ENCODE measurements around the gene TMEM80. TPM values are rescaled to one million over a fixed set of nuclear protein-coding genes. Genes with fewer than 3 reads are reported as not detected.

The TMEM80 gene
- total and polyA plus RNA-seq, 10 of the 15 experiments (the other 5 are each of a cell fraction or from before 2014, with no cell fraction given) = 6.7 to 30.9 (median 20.7) TPM

DNA sequence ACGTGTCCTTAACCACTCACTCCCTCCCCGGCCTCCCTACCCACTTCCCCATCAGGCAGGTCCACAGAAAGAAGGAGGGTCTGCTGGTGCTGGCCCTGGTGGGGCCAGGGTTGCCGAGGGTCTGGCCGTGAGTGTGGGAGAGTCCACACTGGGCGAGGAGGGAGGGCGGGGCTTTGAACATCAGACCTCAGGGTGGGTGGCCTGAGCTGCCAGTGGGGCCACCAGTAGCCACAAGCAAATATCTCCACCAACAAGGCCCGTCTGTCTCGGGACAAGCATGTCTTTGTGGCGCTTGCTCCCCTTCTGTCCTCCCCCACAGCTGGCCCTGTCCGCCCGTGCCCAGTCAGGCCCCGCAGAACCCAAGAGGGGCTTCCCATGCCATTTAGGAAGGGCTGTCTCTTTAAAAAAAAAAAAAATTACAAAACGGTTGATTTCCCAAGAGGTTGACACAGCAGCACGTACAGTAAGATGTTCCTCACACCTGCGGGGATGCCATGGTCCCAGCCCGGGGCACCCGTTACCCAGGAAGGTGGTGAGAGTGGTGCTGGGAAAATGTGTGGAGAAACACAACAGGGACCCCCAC is 34.0 kb downstream of the TMEM80 start (continued):
- TF ChIP-seq, protein P1, sequence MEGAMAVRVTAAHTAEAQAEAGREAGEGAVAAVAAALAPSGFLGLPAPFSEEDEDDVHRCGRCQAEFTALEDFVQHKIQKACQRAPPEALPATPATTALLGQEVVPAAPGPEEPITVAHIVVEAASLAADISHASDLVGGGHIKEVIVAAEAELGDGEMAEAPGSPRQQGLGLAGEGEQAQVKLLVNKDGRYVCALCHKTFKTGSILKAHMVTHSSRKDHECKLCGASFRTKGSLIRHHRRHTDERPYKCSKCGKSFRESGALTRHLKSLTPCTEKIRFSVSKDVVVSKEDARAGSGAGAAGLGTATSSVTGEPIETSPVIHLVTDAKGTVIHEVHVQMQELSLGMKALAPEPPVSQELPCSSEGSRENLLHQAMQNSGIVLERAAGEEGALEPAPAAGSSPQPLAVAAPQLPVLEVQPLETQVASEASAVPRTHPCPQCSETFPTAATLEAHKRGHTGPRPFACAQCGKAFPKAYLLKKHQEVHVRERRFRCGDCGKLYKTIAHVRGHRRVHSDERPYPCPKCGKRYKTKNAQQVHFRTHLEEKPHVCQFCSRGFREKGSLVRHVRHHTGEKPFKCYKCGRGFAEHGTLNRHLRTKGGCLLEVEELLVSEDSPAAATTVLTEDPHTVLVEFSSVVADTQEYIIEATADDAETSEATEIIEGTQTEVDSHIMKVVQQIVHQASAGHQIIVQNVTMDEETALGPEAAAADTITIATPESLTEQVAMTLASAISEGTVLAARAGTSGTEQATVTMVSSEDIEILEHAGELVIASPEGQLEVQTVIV (IDR thresholded peaks at IDR 0.05; ENCODE audit: borderline replicate concordance, partially characterized antibody) = no peak
- TF ChIP-seq IKZF1 (conservative IDR thresholded peaks at IDR 0.05) = no peak
- TF ChIP-seq, protein P2, sequence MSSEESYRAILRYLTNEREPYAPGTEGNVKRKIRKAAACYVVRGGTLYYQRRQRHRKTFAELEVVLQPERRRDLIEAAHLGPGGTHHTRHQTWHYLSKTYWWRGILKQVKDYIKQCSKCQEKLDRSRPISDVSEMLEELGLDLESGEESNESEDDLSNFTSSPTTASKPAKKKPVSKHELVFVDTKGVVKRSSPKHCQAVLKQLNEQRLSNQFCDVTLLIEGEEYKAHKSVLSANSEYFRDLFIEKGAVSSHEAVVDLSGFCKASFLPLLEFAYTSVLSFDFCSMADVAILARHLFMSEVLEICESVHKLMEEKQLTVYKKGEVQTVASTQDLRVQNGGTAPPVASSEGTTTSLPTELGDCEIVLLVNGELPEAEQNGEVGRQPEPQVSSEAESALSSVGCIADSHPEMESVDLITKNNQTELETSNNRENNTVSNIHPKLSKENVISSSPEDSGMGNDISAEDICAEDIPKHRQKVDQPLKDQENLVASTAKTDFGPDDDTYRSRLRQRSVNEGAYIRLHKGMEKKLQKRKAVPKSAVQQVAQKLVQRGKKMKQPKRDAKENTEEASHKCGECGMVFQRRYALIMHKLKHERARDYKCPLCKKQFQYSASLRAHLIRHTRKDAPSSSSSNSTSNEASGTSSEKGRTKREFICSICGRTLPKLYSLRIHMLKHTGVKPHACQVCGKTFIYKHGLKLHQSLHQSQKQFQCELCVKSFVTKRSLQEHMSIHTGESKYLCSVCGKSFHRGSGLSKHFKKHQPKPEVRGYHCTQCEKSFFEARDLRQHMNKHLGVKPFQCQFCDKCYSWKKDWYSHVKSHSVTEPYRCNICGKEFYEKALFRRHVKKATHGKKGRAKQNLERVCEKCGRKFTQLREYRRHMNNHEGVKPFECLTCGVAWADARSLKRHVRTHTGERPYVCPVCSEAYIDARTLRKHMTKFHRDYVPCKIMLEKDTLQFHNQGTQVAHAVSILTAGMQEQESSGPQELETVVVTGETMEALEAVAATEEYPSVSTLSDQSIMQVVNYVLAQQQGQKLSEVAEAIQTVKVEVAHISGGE (CRISPR knock-in tag; IDR thresholded peaks at IDR 0.05) = no peak
- TF ChIP-seq, protein P3, sequence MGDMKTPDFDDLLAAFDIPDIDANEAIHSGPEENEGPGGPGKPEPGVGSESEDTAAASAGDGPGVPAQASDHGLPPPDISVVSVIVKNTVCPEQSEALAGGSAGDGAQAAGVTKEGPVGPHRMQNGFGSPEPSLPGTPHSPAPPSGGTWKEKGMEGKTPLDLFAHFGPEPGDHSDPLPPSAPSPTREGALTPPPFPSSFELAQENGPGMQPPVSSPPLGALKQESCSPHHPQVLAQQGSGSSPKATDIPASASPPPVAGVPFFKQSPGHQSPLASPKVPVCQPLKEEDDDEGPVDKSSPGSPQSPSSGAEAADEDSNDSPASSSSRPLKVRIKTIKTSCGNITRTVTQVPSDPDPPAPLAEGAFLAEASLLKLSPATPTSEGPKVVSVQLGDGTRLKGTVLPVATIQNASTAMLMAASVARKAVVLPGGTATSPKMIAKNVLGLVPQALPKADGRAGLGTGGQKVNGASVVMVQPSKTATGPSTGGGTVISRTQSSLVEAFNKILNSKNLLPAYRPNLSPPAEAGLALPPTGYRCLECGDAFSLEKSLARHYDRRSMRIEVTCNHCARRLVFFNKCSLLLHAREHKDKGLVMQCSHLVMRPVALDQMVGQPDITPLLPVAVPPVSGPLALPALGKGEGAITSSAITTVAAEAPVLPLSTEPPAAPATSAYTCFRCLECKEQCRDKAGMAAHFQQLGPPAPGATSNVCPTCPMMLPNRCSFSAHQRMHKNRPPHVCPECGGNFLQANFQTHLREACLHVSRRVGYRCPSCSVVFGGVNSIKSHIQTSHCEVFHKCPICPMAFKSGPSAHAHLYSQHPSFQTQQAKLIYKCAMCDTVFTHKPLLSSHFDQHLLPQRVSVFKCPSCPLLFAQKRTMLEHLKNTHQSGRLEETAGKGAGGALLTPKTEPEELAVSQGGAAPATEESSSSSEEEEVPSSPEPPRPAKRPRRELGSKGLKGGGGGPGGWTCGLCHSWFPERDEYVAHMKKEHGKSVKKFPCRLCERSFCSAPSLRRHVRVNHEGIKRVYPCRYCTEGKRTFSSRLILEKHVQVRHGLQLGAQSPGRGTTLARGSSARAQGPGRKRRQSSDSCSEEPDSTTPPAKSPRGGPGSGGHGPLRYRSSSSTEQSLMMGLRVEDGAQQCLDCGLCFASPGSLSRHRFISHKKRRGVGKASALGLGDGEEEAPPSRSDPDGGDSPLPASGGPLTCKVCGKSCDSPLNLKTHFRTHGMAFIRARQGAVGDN (IDR thresholded peaks at IDR 0.05) = no peak
- no peak for TF ChIP-seq RUNX3 (IDR thresholded peaks at IDR 0.05; ENCODE audit: low read length)
- no peak for TF ChIP-seq NR2C1 (IDR thresholded peaks at IDR 0.05)
- TF ChIP-seq MTA2 (IDR thresholded peaks at IDR 0.05; ENCODE audit: low read depth) = no peak

Measured in GM12878 (cell line).